Measurements from ENCODE around the gene RAD21L1.

Gene RAD21L1

GRCh38 chr20:1187605-1188171, 38.2 kb upstream of the RAD21L1 start:
- no peak for TF ChIP-seq CTCF (IDR thresholded peaks at IDR 0.05; ENCODE audit: insufficient read depth, low read depth, low read length, missing control alignments)
- no peak for DNase-seq (ENCODE audit: low read depth)

GRCh38 chr20:1188347-1188746, 37.5 kb upstream of the RAD21L1 start:
- TF ChIP-seq CTCF (IDR thresholded peaks at IDR 0.05; ENCODE audit: insufficient read depth, low read depth, low read length, missing control alignments), result no peak
- no peak for DNase-seq (ENCODE audit: low read depth)
- H3K4me3 ChIP-seq (ENCODE audit: low read length), result no peak overlapping the region

More at GRCh38 chr20:1187605-1188171, 38.2 kb upstream of the RAD21L1 start:
- H3K4me3 ChIP-seq (ENCODE audit: low read length), result no peak overlapping the region

GRCh38 chr20:1189827-1190226, 36.0 kb upstream of the RAD21L1 start:
- DNase-seq (ENCODE audit: low read depth), result no peak
- no peak overlapping the region for H3K4me3 ChIP-seq (ENCODE audit: low read length)
- TF ChIP-seq CTCF (IDR thresholded peaks at IDR 0.05; ENCODE audit: insufficient read depth, low read depth, low read length, missing control alignments), result no peak

- no peak for TF ChIP-seq CTCF (IDR thresholded peaks at IDR 0.05; ENCODE audit: insufficient read depth, low read depth, low read length, missing control alignments)
- H3K4me3 ChIP-seq (ENCODE audit: low read length), result no peak overlapping the region
- DNase-seq (ENCODE audit: low read depth), result no peak
Observed at GRCh38 chr20:1190847-1191246, 35.0 kb upstream of the RAD21L1 start.

- DNase-seq (ENCODE audit: low read depth), result no peak
- TF ChIP-seq CTCF (IDR thresholded peaks at IDR 0.05; ENCODE audit: insufficient read depth, low read depth, low read length, missing control alignments), result no peak
- H3K4me3 ChIP-seq (ENCODE audit: low read length), result no peak overlapping the region
Observed at GRCh38 chr20:1191299-1191698, 34.5 kb upstream of the RAD21L1 start.

- no peak for DNase-seq (ENCODE audit: low read depth)
- TF ChIP-seq CTCF (IDR thresholded peaks at IDR 0.05; ENCODE audit: insufficient read depth, low read depth, low read length, missing control alignments), result no peak
- H3K4me3 ChIP-seq (ENCODE audit: low read length), result no peak overlapping the region
Observed at GRCh38 chr20:1195226-1195625, 30.6 kb upstream of the RAD21L1 start.

- no peak overlapping the region for H3K4me3 ChIP-seq (ENCODE audit: low read length)
- DNase-seq (ENCODE audit: low read depth), result no peak
- TF ChIP-seq CTCF (IDR thresholded peaks at IDR 0.05; ENCODE audit: insufficient read depth, low read depth, low read length, missing control alignments), result no peak
Observed at GRCh38 chr20:1196634-1197033, 29.2 kb upstream of the RAD21L1 start.

Measured in epithelial cell of esophagus (primary cell).